ENCODE measurements around the gene CDC20B.

DNA sequence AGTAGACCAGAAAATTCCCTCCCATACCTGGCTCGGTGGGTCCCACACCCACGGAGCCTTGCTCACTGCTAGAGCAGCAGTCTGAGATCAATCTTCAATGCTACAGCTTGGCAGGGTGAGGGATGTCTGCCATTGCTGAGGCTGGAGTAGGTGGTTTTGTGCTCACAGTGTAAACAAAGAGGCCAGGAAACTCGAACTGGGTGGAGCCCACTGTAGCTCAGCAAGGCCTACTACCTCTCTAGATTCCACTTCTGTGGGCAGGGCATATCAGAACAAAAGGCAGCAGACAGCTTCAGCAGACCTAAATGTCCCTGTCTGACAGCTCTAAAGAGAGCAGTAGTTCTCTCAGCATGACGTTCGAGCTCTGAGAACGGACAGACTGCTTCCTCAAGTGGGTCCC, 76.1 kb downstream of the CDC20B start:
- no peak for TF ChIP-seq EZH2 (IDR thresholded peaks at IDR 0.05; ENCODE audit: insufficient read depth, poor library complexity, severe bottlenecking)
- no peak for TF ChIP-seq EZH2phosphoT487 (IDR thresholded peaks at IDR 0.05; ENCODE audit: insufficient read depth, low read depth)
